Measurements from ENCODE around the gene ISCA2.

The ISCA2 gene

GRCh38 chr14:74486164-74486563 lies 7.4 kb upstream of the ISCA2 start:
- DNase-seq: no peak

- DNase-seq: no peak
Observed at GRCh38 chr14:74488786-74489397, 4.7 kb upstream of the ISCA2 start.

GRCh38 chr14:74490486-74490885 lies 3.1 kb upstream of the ISCA2 start:
- no peak for DNase-seq

- DNase-seq: no peak
Observed at GRCh38 chr14:74491956-74492775, 1.4 kb upstream of the ISCA2 start.

- no peak for DNase-seq
Observed at GRCh38 chr14:74492776-74493342, 706 bp upstream of the ISCA2 start, which contains the start of gene NPC2. Gene NPC2 (minus strand): TSS chr14:74493305. CDS start chr14:74493274, 31 bp downstream.

GRCh38 chr14:74495356-74495755 lies 1.8 kb downstream of the ISCA2 start:
- DNase-seq: no peak

GRCh38 chr14:74500417-74501134 lies 7.0 kb downstream of the ISCA2 start:
- DNase-seq: no peak

- DNase-seq: no peak
Observed at GRCh38 chr14:74501135-74501614, 7.6 kb downstream of the ISCA2 start.

GRCh38 chr14:74501691-74502090 lies 8.1 kb downstream of the ISCA2 start:
- DNase-seq: no peak

GRCh38 chr14:74502236-74503019 lies 8.9 kb downstream of the ISCA2 start:
- no peak for DNase-seq

GRCh38 chr14:74503291-74503937 lies 9.8 kb downstream of the ISCA2 start:
- no peak for DNase-seq

GRCh38 chr14:74503938-74504335 lies 10.4 kb downstream of the ISCA2 start:
- DNase-seq: no peak

GRCh38 chr14:74504412-74504811 lies 10.8 kb downstream of the ISCA2 start:
- no peak for DNase-seq

- DNase-seq: no peak
Observed at GRCh38 chr14:74504874-74505720, 11.5 kb downstream of the ISCA2 start.

GRCh38 chr14:74505831-74506230 lies 12.3 kb downstream of the ISCA2 start:
- no peak for DNase-seq

- no peak for DNase-seq
Observed at GRCh38 chr14:74506411-74506851, 12.9 kb downstream of the ISCA2 start.

GRCh38 chr14:74507085-74507484 lies 13.5 kb downstream of the ISCA2 start:
- DNase-seq: no peak

GRCh38 chr14:74507840-74508239 lies 14.3 kb downstream of the ISCA2 start:
- no peak for DNase-seq

- no peak for DNase-seq
Observed at GRCh38 chr14:74508292-74508731, 14.7 kb downstream of the ISCA2 start.

- DNase-seq: no peak
Observed at GRCh38 chr14:74508844-74509428, 15.4 kb downstream of the ISCA2 start.

Measured in T1000 (cell line).